Mesendoderm (in vitro differentiated cells): ENCODE results near the gene RHOBTB3. TPM values are rescaled to one million over a fixed set of nuclear protein-coding genes. Genes with fewer than 3 reads are reported as not detected.

Experiments
- DNase-seq: peaks from one replicate; pipeline ENCODE4 v3.0.0; 2013
- H2AK5ac ChIP-seq: 2 replicates; pipeline ENCODE4 v1.6.1; 2013; ENCODE audit warnings: low read length, inconsistent platforms
- H2BK120ac ChIP-seq: 2 replicates; pipeline ENCODE4 v1.6.1; 2013; ENCODE audit warnings: low read depth, mild to moderate bottlenecking, low read length, moderate library complexity, mixed read lengths
- H2BK15ac ChIP-seq: replicated peaks from 2 replicates; pipeline ENCODE4 v1.6.1; 2013; ENCODE audit warnings: low read depth, mild to moderate bottlenecking, moderate library complexity
- H2BK5ac ChIP-seq: 2 replicates; pipeline ENCODE4 v1.6.1; 2013; ENCODE audit warnings: low read length, inconsistent platforms
- H3K18ac ChIP-seq: 2 replicates; pipeline ENCODE4 v1.6.1; 2013; ENCODE audit warnings: mild to moderate bottlenecking, low read length, mixed read lengths
- H3K23ac ChIP-seq: one replicate; pipeline ENCODE4 v1.6.1; 2013; ENCODE audit warnings: low read length
- H3K27ac ChIP-seq: 2 replicates; pipeline ENCODE4 v1.5.1; 2013; ENCODE audit warnings: low read depth, mild to moderate bottlenecking, inconsistent platforms, low read length, moderate library complexity
- H3K27me3 ChIP-seq: 2 replicates; pipeline ENCODE4 v1.6.1; 2013; ENCODE audit warnings: low read length, control low read depth, mild to moderate bottlenecking, inconsistent platforms; ENCODE audit not compliant: insufficient read depth, poor library complexity
- H3K36me3 ChIP-seq: 2 replicates; pipeline ENCODE4 v1.6.1; 2013; ENCODE audit warnings: low read length, inconsistent platforms; ENCODE audit not compliant: control insufficient read depth, insufficient read depth
- H3K4ac ChIP-seq: one replicate; pipeline ENCODE4 v1.6.1; 2013; ENCODE audit warnings: low read depth, mild to moderate bottlenecking, low read length, moderate library complexity
- H3K4me1 ChIP-seq: 2 replicates; pipeline ENCODE4 v1.6.1; 2013; ENCODE audit warnings: low read depth, low read length, inconsistent platforms; ENCODE audit not compliant: control insufficient read depth
- H3K4me2 ChIP-seq: 2 replicates; pipeline ENCODE4 v1.6.1; 2013; ENCODE audit warnings: low read length
- H3K4me3 ChIP-seq: 2 replicates; pipeline ENCODE4 v1.5.1; 2013; ENCODE audit warnings: mild to moderate bottlenecking, low read length
- H3K56ac ChIP-seq: one replicate; pipeline ENCODE4 v1.6.1; 2013; ENCODE audit warnings: low read length
- H3K79me1 ChIP-seq: 2 replicates; pipeline ENCODE4 v1.6.1; 2013; ENCODE audit warnings: low read length, inconsistent platforms
- H3K79me2 ChIP-seq: 2 replicates; pipeline ENCODE4 v1.6.1; 2013; ENCODE audit warnings: mild to moderate bottlenecking, low read length; ENCODE audit not compliant: control insufficient read depth, insufficient read depth
- H3K9ac ChIP-seq: 2 replicates; pipeline ENCODE4 v1.6.1; 2013; ENCODE audit warnings: low read length, inconsistent platforms
- H4K5ac ChIP-seq: one replicate; pipeline ENCODE4 v1.6.1; 2013; ENCODE audit warnings: low read length
- H4K8ac ChIP-seq: one replicate; pipeline ENCODE4 v1.6.1; 2013; ENCODE audit warnings: low read depth, mild to moderate bottlenecking, control low read depth, low read length, moderate library complexity
- WGBS: extraction: QIAGEN DNeasy Blood & Tissue Kit; methylation state at CpG from one replicate; pipeline ENCODE4 v1.1.7; 2013; ENCODE audit warnings: low lambda C conversion rate, missing lambda C conversion rate; ENCODE audit not compliant: insufficient coverage; ENCODE audit errors: extremely low coverage; 5-methylcytosine and 5-hydroxymethylcytosine counted together
- polyA plus RNA-seq, 2 experiments: library from polyadenylated mRNA; stranded (reverse); fragments of 200-250 nt; gene quantifications; one replicate each; pipeline ENCODE4 v1.2.3, GENCODE V29; 2013

Gene RHOBTB3, protein sequence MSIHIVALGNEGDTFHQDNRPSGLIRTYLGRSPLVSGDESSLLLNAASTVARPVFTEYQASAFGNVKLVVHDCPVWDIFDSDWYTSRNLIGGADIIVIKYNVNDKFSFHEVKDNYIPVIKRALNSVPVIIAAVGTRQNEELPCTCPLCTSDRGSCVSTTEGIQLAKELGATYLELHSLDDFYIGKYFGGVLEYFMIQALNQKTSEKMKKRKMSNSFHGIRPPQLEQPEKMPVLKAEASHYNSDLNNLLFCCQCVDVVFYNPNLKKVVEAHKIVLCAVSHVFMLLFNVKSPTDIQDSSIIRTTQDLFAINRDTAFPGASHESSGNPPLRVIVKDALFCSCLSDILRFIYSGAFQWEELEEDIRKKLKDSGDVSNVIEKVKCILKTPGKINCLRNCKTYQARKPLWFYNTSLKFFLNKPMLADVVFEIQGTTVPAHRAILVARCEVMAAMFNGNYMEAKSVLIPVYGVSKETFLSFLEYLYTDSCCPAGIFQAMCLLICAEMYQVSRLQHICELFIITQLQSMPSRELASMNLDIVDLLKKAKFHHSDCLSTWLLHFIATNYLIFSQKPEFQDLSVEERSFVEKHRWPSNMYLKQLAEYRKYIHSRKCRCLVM
- 18.0 TPM for polyA plus RNA-seq (2013, experiment 1 of 2)
- 20.0 TPM for polyA plus RNA-seq (2013, experiment 2 of 2)

- Histone ChIP-seq H3K27ac (peak within 1 kb of the TSS; percentile 97), H2BK15ac (no peak within 1 kb of the TSS), H3K56ac (peak within 1 kb of the TSS; percentile 95), H3K9ac (peak within 1 kb of the TSS; percentile 87), H3K79me1 (peaks cover 12% of the 10 kb centered on the region), H2BK5ac (peak within 1 kb of the TSS; percentile 47), H3K4ac (peak within 1 kb of the TSS; percentile 89), H2AK5ac (peak within 1 kb of the TSS; percentile 27), H3K4me1 (peaks cover 14% of the 10 kb centered on the region), H3K36me3 (peaks cover 3% of the 10 kb centered on the region), H3K79me2 (peaks cover 25% of the 10 kb centered on the region), H3K27me3 (no peaks in the 10 kb centered on the region), H4K8ac (no peak within 1 kb of the TSS), H2BK120ac (no peak within 1 kb of the TSS), H3K4me2 (peak within 1 kb of the TSS; percentile 76), H3K18ac (peak within 1 kb of the TSS; percentile 86), H3K4me3 (peak within 1 kb of the TSS; percentile 95), H4K5ac (no peak within 1 kb of the TSS), H3K23ac (peak within 1 kb of the TSS; percentile 95)
- DNase-seq = peak; percentile 97
- WGBS = no CpG with 5 or more reads among the region's 78 CpGs
These were observed at the start of gene RHOBTB3 for GRCh38 chr5:95730730-95731570. Gene RHOBTB3, plus strand, starts transcription at chr5:95731336. Its CDS starts 347 bp downstream, at chr5:95731683.

DNA sequence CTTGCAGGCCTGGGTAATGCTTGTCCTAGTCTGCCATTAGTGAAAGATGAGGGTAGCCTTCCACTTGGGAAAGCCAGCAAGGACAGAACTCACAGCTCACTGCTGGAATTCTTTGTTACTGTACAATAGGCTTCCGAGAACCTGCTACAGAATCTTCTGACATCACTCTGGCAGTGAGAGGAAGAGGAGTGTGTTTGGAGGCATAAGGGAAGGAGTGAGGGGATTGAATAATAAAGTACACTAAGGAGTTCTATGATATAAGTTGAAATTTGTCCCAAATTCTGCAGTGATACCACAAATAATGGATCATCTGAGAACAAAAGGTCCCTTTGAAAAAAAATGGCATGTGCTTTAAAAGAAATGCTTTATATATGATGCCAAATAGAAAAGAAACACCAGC lies 48.2 kb upstream of the RHOBTB3 start, which contains the start of gene SPATA9:
Gene SPATA9, minus strand, starts transcription at position 101 of the 400 bp plus-strand sequence. CDS start 137 bp downstream, outside the sequence.
- Histone ChIP-seq H3K56ac (no peak within 1 kb of the TSS), H2AK5ac (no peak within 1 kb of the TSS), H3K23ac (no peak within 1 kb of the TSS), H3K27me3 (no peaks in the 10 kb centered on the region), H4K8ac (no peak within 1 kb of the TSS), H3K79me1 (no peaks in the 10 kb centered on the region), H3K4me1 (peaks cover 12% of the 10 kb centered on the region), H3K36me3 (no peaks in the 10 kb centered on the region), H3K18ac (no peak within 1 kb of the TSS), H3K9ac (no peak within 1 kb of the TSS), H2BK15ac (peak within 1 kb of the TSS; percentile 21), H2BK5ac (no peak within 1 kb of the TSS), H3K79me2 (no peaks in the 10 kb centered on the region), H3K27ac (no peak within 1 kb of the TSS), H3K4ac (peak within 1 kb of the TSS; percentile 20), H2BK120ac (no peak within 1 kb of the TSS), H3K4me2 (no peak within 1 kb of the TSS), H4K5ac (no peak within 1 kb of the TSS), H3K4me3 (no peak within 1 kb of the TSS)
- no peak for DNase-seq
- WGBS = no CpG with 5 or more reads among the region's 1 CpG

GRCh38 chr5:95684361-95684760 lies 46.8 kb upstream of the RHOBTB3 start:
- no peak for DNase-seq
- Histone ChIP-seq H3K4ac (no peak overlapping the region), H3K9ac (no peak overlapping the region), H4K8ac (no peak overlapping the region), H2BK5ac (no peak overlapping the region), H3K4me1 (peaks cover 12% of the 10 kb centered on the region), H3K27me3 (no peaks in the 10 kb centered on the region), H2AK5ac (no peak overlapping the region), H3K4me2 (no peak overlapping the region), H3K79me2 (no peaks in the 10 kb centered on the region), H3K4me3 (no peak overlapping the region), H3K27ac (no peak overlapping the region), H3K36me3 (no peaks in the 10 kb centered on the region), H3K79me1 (no peaks in the 10 kb centered on the region), H2BK120ac (no peak overlapping the region), H2BK15ac (no peak overlapping the region), H3K18ac (no peak overlapping the region), H3K56ac (no peak overlapping the region), H4K5ac (no peak overlapping the region), H3K23ac (no peak overlapping the region)
- no CpG with 5 or more reads among the region's 2 CpGs for WGBS

DNA sequence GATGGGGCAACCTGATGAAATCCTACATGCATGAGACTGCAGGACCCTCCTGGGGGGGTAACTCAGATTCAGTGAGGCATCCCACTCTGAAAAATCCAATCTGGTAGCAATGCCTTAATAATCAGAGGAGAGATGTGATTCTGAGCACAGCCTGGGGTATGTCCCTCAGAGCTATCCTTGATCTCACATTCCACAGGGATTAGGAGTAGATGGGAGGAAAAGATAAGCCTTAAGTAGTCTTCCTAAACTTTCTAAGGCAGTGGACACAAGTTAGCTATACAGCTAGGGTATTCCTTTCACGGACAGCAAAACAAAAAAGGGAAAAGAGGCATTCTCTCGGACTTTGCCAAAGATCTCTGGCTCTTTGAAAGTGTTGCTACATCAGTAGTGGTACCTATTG lies 44.5 kb upstream of the RHOBTB3 start:
- no peak overlapping the region for H3K4me3 ChIP-seq
- peak overlapping the region; percentile 67 for H4K8ac ChIP-seq
- H2BK5ac ChIP-seq = peak overlapping the region; percentile 40
- H3K4ac ChIP-seq = peak overlapping the region; percentile 81
- H3K36me3 ChIP-seq = no peaks in the 10 kb centered on the region
- no CpG with 5 or more reads among the region's 2 CpGs for WGBS
- DNase-seq = peak; percentile 94
- no peaks in the 10 kb centered on the region for H3K27me3 ChIP-seq
- peak overlapping the region; percentile 92 for H2BK120ac ChIP-seq
- no peaks in the 10 kb centered on the region for H3K79me2 ChIP-seq
- peak overlapping the region; percentile 49 for H3K56ac ChIP-seq
- H3K4me2 ChIP-seq = no peak overlapping the region
- H2AK5ac ChIP-seq = peak overlapping the region; percentile 7
- peaks cover 6% of the 10 kb centered on the region for H3K4me1 ChIP-seq
- H3K27ac ChIP-seq = peak overlapping the region; percentile 41
- H4K5ac ChIP-seq = no peak overlapping the region
- H3K23ac ChIP-seq = no peak overlapping the region
- H2BK15ac ChIP-seq = peak overlapping the region; percentile 85
- no peak overlapping the region for H3K9ac ChIP-seq
- peak overlapping the region; percentile 68 for H3K18ac ChIP-seq
- no peaks in the 10 kb centered on the region for H3K79me1 ChIP-seq

GRCh38 chr5:95689680-95690079 lies 41.5 kb upstream of the RHOBTB3 start:
- no peak overlapping the region for H3K9ac ChIP-seq
- no peak overlapping the region for H3K4ac ChIP-seq
- no peak overlapping the region for H2BK5ac ChIP-seq
- no peak overlapping the region for H3K23ac ChIP-seq
- no peaks in the 10 kb centered on the region for H3K79me2 ChIP-seq
- no peak overlapping the region for H4K8ac ChIP-seq
- no peak overlapping the region for H2BK120ac ChIP-seq
- H3K79me1 ChIP-seq = no peaks in the 10 kb centered on the region
- no peak for DNase-seq
- no peak overlapping the region for H3K18ac ChIP-seq
- no peak overlapping the region for H3K4me2 ChIP-seq
- H3K4me1 ChIP-seq = peaks cover 6% of the 10 kb centered on the region
- no peak overlapping the region for H3K4me3 ChIP-seq
- H2BK15ac ChIP-seq = no peak overlapping the region
- H3K56ac ChIP-seq = no peak overlapping the region
- no peak overlapping the region for H4K5ac ChIP-seq
- H3K27ac ChIP-seq = no peak overlapping the region
- H3K27me3 ChIP-seq = no peaks in the 10 kb centered on the region
- H2AK5ac ChIP-seq = no peak overlapping the region
- WGBS = no CpG with 5 or more reads among the region's 1 CpG
- no peaks in the 10 kb centered on the region for H3K36me3 ChIP-seq
